ENCODE results near the gene TMPRSS15. TPM values are rescaled to one million over a fixed set of nuclear protein-coding genes. Genes with fewer than 3 reads are reported as not detected.

Gene TMPRSS15
- polyA plus RNA-seq, 1 donor (not counting 4 experiments of a cell fraction or from before 2014, with no cell fraction given): not detected

DNA sequence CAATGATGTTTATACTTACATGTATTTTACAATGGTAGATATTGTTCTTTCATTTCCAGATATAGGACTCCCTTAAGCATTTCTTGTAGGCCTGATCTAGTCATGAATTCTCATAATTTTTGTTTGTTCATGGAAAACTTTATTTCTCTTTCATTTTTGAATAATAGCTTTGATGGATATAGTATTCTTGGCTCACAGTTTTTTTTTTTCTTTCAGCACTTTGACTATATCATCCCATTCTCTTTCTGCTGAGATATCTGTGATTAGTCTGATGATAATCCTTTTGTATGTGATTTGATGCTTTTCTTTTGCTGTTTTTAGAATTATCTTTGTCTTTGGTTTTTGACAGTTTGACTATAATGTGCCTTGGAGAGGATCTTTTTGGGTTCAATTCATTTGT, 183.1 kb downstream of the TMPRSS15 start:
- Histone ChIP-seq H4K20me1 (ENCODE audit: control insufficient read depth, extremely low read depth, insufficient read depth, low read length) (no peaks in the 10 kb centered on the region), H3K4me2 (ENCODE audit: control insufficient read depth, extremely low read depth, insufficient read depth, low read depth, low read length) (no peak overlapping the region), H3K9me1 (ENCODE audit: control insufficient read depth, extremely low read depth, insufficient read depth, low read length) (no peaks in the 10 kb centered on the region), H3K27me3 (ENCODE audit: control insufficient read depth, extremely low read depth, insufficient read depth, low read length) (no peaks in the 10 kb centered on the region), H3K9ac (ENCODE audit: control insufficient read depth, extremely low read depth, insufficient read depth, low read length) (no peak overlapping the region), H3K36me3 (ENCODE audit: control insufficient read depth in 2 of 2, extremely low read depth in 1 of 2, insufficient read depth in 2 of 2, low read length in 2 of 2) (no peaks in the 10 kb centered on the region), H2AFZ (ENCODE audit: control insufficient read depth, low read length) (no peak overlapping the region), H3K4me3 (ENCODE audit: control insufficient read depth in 2 of 3, extremely low read depth in 1 of 3, insufficient read depth in 2 of 3, low read depth in 1 of 3, low read length in 3 of 3) (no peak overlapping the region), H3K9me3 (ENCODE audit: control insufficient read depth, low read depth, low read length) (no peaks in the 10 kb centered on the region), H3K79me2 (ENCODE audit: control insufficient read depth, insufficient read depth, low read length) (no peaks in the 10 kb centered on the region), H3K4me1 (ENCODE audit: control insufficient read depth, extremely low read depth, insufficient read depth, low read length) (no peaks in the 10 kb centered on the region), H3K27ac (ENCODE audit: control insufficient read depth, insufficient read depth, low read length) (no peak overlapping the region)
- FAIRE-seq: no peak
- TF ChIP-seq, protein P1, sequence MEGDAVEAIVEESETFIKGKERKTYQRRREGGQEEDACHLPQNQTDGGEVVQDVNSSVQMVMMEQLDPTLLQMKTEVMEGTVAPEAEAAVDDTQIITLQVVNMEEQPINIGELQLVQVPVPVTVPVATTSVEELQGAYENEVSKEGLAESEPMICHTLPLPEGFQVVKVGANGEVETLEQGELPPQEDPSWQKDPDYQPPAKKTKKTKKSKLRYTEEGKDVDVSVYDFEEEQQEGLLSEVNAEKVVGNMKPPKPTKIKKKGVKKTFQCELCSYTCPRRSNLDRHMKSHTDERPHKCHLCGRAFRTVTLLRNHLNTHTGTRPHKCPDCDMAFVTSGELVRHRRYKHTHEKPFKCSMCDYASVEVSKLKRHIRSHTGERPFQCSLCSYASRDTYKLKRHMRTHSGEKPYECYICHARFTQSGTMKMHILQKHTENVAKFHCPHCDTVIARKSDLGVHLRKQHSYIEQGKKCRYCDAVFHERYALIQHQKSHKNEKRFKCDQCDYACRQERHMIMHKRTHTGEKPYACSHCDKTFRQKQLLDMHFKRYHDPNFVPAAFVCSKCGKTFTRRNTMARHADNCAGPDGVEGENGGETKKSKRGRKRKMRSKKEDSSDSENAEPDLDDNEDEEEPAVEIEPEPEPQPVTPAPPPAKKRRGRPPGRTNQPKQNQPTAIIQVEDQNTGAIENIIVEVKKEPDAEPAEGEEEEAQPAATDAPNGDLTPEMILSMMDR (optimal IDR thresholded peaks at IDR 0.05 in 1 of 3, IDR thresholded peaks at IDR 0.05 in 1 of 3, conservative IDR thresholded peaks at IDR 0.05 in 1 of 3; ENCODE audit: extremely low read depth in 1 of 3, insufficient read depth in 2 of 3, low read length in 3 of 3): no peak
- no peak for TF ChIP-seq EZH2 (IDR thresholded peaks at IDR 0.05; ENCODE audit: low read length)
- dilution Hi-C loops (cut with MboI; ENCODE audit: extremely low pct_ligation_motif_present, low sequenced_read_pairs): no loop called here
- no peak for DNase-seq (ENCODE audit: low read depth, low spot score)

Other genes with a start within 250 kb of the TMPRSS15 start
- 0.80 to 1.6 TPM (median 1.4 TPM) in 3 replicates for gene CHODL, start 159.0 kb downstream of the TMPRSS15 start, polyA plus RNA-seq

Data from keratinocyte (primary cell).